WTC11 (cell line): ENCODE data around the gene SULT1A2. TPM values are rescaled to one million over a fixed set of nuclear protein-coding genes. Genes with fewer than 3 reads are reported as not detected.
"Not testable (repeated sequence)": the region's sequence is repeated elsewhere in the genome, so short reads cannot be mapped to it uniquely, and the experiment has no call there.

ENCODE experiments used
- ATAC-seq: fragments of 200-7000 bp; cut with Tn5 transposase; 2 replicates; pipeline ENCODE4 v1.10.0; 2021; ENCODE audit warnings: mild to moderate bottlenecking, moderate library complexity
- Bru-seq: library from RNA; stranded (reverse); fragments of 400-500 nt; gene quantifications from one replicate; lab custom pipeline; 2021; lab: Mats Ljungman, UMichigan
- CTCF ChIA-PET: fragments of 300-600 bp; sonication (Branson Sonifier 250); formaldehyde crosslinking; loops from one replicate; lab custom pipeline; 2021; ENCODE audit warnings: antibody characterized with exemption; lab: Charles Lee
- POLR2A ChIA-PET: fragments of 350-600 bp; sonication (Branson Sonifier 250); formaldehyde crosslinking; loops from one replicate; lab custom pipeline; 2021; ENCODE audit warnings: antibody characterized with exemption; lab: Charles Lee
- DNase-seq: peaks from one replicate; pipeline ENCODE4 v3.0.0; 2021; ENCODE audit warnings: low spot score
- H3K27ac Mint-ChIP-seq: 2 replicates; pipeline ENCODE4 v1.8.0; 2021; ENCODE audit warnings: mixed read lengths
- H3K27me3 Mint-ChIP-seq: 2 replicates; pipeline ENCODE4 v1.8.0; 2021; ENCODE audit warnings: low read depth, mild to moderate bottlenecking, moderate library complexity, mixed read lengths
- H3K36me3 Mint-ChIP-seq: 2 replicates; pipeline ENCODE4 v1.8.0; 2021; ENCODE audit warnings: mixed read lengths
- H3K4me1 Mint-ChIP-seq: 2 replicates; pipeline ENCODE4 v1.8.0; 2022; ENCODE audit warnings: mixed read lengths
- H3K4me3 Mint-ChIP-seq: 2 replicates; pipeline ENCODE4 v1.8.0; 2021; ENCODE audit warnings: mild to moderate bottlenecking, moderate library complexity, mixed read lengths
- H3K9me3 Mint-ChIP-seq: 2 replicates; pipeline ENCODE4 v1.8.0; 2021; ENCODE audit warnings: mixed read lengths
- PRDM15 ChIP-seq: sonication (generic); formaldehyde crosslinking; IDR thresholded peaks from 2 replicates; pipeline ENCODE4 v1.8.0; 2022; ENCODE audit warnings: missing genetic modification reagents
- RELA ChIP-seq: sonication (generic); formaldehyde crosslinking; IDR thresholded peaks from 2 replicates; pipeline ENCODE4 v1.8.1; 2022; ENCODE audit warnings: missing genetic modification reagents, mild to moderate bottlenecking, borderline replicate concordance
- USF1 ChIP-seq: sonication (generic); formaldehyde crosslinking; IDR thresholded peaks from 2 replicates; pipeline ENCODE4 v1.8.0; 2022; ENCODE audit warnings: mild to moderate bottlenecking, missing genetic modification reagents
- ZNF425 ChIP-seq: fragments of 250-450 bp; sonication (Bioruptor Pico); conservative IDR thresholded peaks from 2 replicates; pipeline ENCODE4 v1.9.0; 2021; ENCODE audit warnings: mild to moderate bottlenecking
- long read RNA-seq, 3 experiments: library from RNA in 1 of 3; library from capped mRNA in 1 of 3; library from polyadenylated mRNA in 1 of 3; unstranded in 2 of 3; stranded (forward) in 1 of 3; transcript quantifications; one replicate each; pipeline ENCODE4 v2.0.0, GENCODE V29; 2021
- total RNA-seq: library from RNA; stranded (reverse); gene quantifications from 3 replicates; pipeline ENCODE4 v1.2.3, GENCODE V29; 2021

The SULT1A2 gene
- total RNA-seq, result 0.35 to 0.87 TPM (median 0.55 TPM) in 3 replicates
- Bru-seq, nascent RNA, result percentile 24 among the genes with signal in this experiment
- long read RNA-seq, experiment 1, partial matches to known transcripts, result 0 of 1 reads
- long read RNA-seq, experiment 1, other reads (novel, unspliced or antisense), result 1 of 1 reads
- long read RNA-seq, experiment 2, partial matches to known transcripts, result 0 of 1 reads
- long read RNA-seq, experiment 2, other reads (novel, unspliced or antisense), result 1 of 1 reads
- long read RNA-seq, experiment 3, partial matches to known transcripts, result 0 of 1 reads
- long read RNA-seq, experiment 3, other reads (novel, unspliced or antisense), result 0 of 1 reads

DNA sequence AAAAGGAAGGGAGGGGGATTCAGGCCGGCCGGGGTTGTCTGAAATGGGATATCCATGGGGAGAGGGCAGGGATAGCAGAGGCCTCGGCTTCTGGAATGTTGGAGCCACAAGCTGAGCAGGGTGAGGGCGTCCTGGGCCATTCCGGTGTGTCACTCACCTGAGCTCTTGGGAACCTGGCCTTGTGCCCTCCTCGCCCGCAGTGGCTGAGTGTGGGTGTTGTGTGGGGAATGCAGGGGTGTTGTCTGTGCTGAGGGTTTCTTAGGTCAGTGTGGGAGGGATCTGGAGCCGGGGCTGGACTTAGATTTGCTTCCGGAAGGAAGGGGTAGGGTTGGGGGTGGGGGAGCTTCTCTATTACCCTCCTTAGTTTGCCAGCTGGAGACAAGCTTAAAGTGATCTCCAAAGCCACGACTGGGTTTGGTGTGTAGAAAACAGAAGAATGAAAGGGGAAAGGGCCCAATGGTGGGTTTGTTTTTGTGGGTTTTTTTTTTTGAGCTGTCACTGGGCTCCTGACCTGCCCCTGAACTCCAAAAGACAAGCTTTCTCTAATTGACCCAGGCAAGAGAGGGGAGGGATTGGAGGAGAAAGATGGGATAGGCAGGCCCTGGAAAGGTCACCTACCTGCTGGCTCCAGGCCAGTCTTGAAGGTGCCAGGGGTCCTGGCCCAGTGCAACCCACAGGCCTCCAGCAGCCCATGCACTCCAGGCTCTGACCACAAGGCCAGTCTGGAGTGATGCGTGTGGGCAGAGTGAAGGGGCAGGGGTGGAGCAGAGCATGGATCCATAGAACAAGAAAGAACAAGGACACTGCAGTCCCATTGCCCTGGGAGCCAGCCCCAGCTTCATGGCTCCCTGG, at the start of gene SULT1A2:
SULT1A2 (minus strand) TSS at position 211 of the 852 bp plus-strand sequence. CDS start 1,120 bp downstream, outside the sequence.
- POLR2A ChIA-PET, result interaction anchor here (0.5 to 0.7 kb wide), 2 partner anchors 39 to 113 kb away, joined by 4 read pairs; no protein-coding TSS in a partner anchor
- H3K27ac Mint-ChIP-seq, result peak within 1 kb of the TSS; percentile 45; the same call in 1 of the 2 replicates
- peak within 1 kb of the TSS; percentile 12; the same call in 1 of the 2 replicates for H3K4me3 Mint-ChIP-seq

DNA sequence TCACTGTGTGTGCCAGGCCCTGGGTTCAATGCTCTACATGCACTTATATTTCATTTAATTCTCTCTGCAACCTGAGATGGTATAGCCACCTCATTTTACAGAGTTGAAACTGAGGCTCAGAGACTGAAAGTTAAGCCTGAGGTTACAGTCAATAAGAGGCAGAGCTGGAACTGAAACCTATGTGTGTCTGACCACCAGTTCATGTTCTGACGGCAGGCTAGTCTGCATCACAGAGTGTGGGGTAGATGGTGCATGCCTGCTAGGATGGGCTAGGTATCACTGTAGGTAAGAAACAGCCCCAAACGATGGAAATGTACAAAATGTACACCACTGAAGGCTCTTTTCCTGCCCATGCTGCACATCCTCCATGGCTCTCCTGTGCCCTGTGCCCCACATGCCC, 43.1 kb upstream of the SULT1A2 start:
- DNase-seq, H3K9me3 Mint-ChIP-seq, H3K27me3 Mint-ChIP-seq, H3K36me3 Mint-ChIP-seq, ATAC-seq, POLR2A ChIA-PET, H3K4me1 Mint-ChIP-seq, H3K27ac Mint-ChIP-seq, H3K4me3 Mint-ChIP-seq, CTCF ChIA-PET: not testable (repeated sequence)

More for the DNA sequence above, at the start of gene SULT1A2:
- TF ChIP-seq ZNF425 (CRISPR knock-in tag) (no peak), USF1 (CRISPR knock-in tag) (no peak), PRDM15 (CRISPR knock-in tag) (no peak), RELA (CRISPR knock-in tag) (no peak)
- no peaks in the 10 kb centered on the region for H3K36me3 Mint-ChIP-seq
- H3K9me3 Mint-ChIP-seq, result no peaks in the 10 kb centered on the region
- CTCF ChIA-PET, result interaction anchor here (0.9 to 2.2 kb wide), 8 partner anchors 13 to 81 kb away, joined by 3 to 9 read pairs (median 3); partner anchors contain the start of genes SGF29 and SULT1A1
- ATAC-seq, result peak; percentile 11; the same call in 1 of the 2 replicates
- peak; percentile 34 for DNase-seq
- no peaks in the 10 kb centered on the region for H3K27me3 Mint-ChIP-seq
- H3K4me1 Mint-ChIP-seq, result peaks cover 19% of the 10 kb centered on the region

DNA sequence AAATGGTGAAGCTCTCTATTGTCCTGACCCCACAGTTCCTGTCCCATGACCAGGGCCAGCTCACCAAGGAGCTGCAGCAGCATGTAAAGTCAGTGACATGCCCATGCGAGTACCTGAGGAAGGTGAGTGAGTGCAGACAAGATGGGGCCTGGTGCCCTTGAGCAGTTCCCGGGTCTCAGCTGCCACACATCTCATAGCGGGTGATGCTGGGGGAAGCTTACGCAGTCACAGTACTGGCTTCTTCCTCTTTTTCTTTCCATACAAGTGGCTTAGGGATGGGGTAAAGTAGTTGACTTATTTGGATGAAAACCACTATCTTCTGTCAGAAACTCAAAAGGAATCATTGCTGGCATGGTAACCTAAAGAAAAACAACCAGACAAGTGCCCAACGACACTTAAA, 41.5 kb upstream of the SULT1A2 start:
- H3K27me3 Mint-ChIP-seq, POLR2A ChIA-PET, ATAC-seq, H3K4me3 Mint-ChIP-seq, H3K36me3 Mint-ChIP-seq, H3K27ac Mint-ChIP-seq, DNase-seq, CTCF ChIA-PET, H3K4me1 Mint-ChIP-seq, H3K9me3 Mint-ChIP-seq: not testable (repeated sequence)

DNA sequence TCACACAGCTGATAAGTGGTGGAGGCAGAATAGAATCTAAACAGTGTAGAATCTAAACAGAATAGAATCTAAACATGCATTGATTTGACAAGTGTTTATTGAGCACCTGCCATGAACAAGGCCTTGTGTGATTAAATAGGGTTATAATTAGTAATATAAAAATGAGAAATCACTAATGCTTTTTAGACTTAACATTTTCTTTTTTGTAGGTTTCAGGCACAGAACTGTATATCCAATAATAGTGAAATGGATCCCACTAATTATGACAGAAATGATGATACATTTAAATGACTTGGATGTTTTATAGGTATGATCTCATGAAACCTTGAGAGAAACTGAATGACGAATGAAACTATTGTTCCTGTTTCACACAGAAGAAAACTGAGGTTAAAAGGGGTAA, 40.9 kb upstream of the SULT1A2 start, which contains the start of gene NPIPB8:
NPIPB8 (plus strand) TSS at position 301 of the 400 bp plus-strand sequence. CDS start 296 bp downstream, outside the sequence.
- POLR2A ChIA-PET, H3K9me3 Mint-ChIP-seq, DNase-seq, H3K4me3 Mint-ChIP-seq, CTCF ChIA-PET, H3K36me3 Mint-ChIP-seq, H3K27ac Mint-ChIP-seq, H3K27me3 Mint-ChIP-seq, ATAC-seq, H3K4me1 Mint-ChIP-seq: not testable (repeated sequence)

GRCh38 chr16:28636093-28636823, 39.4 kb upstream of the SULT1A2 start:
- H3K9me3 Mint-ChIP-seq, H3K27ac Mint-ChIP-seq, H3K4me1 Mint-ChIP-seq, ATAC-seq, POLR2A ChIA-PET, H3K36me3 Mint-ChIP-seq, H3K4me3 Mint-ChIP-seq, H3K27me3 Mint-ChIP-seq, DNase-seq, CTCF ChIA-PET: not testable (repeated sequence)

DNA sequence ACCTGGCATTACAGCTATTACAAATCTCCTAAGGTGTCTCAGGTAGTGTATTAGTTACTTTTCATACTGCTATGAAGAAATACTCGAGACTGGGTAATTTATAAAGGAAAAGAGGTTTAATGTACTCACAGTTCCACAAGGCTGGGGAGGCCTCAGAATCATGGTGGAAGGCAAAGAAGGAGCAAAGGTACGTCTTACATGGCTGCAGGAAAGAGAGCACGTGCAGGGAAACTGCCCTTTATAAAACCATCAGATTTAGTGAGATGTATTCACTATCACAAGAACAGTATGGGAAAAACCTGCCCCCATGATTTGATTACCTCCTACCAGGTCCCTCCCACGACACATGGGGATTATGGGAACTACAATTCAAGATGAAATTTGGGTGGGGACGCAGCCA, 34.1 kb upstream of the SULT1A2 start:
- H3K27ac Mint-ChIP-seq, result not testable (repeated sequence)

More for the DNA sequence above, 34.1 kb upstream of the SULT1A2 start:
- ATAC-seq, POLR2A ChIA-PET, H3K4me1 Mint-ChIP-seq, DNase-seq, H3K9me3 Mint-ChIP-seq, H3K27me3 Mint-ChIP-seq, CTCF ChIA-PET, H3K36me3 Mint-ChIP-seq, H3K4me3 Mint-ChIP-seq: not testable (repeated sequence)
